HCT116 (cell line): ENCODE results near the gene ITGA11. TPM values are rescaled to one million over a fixed set of nuclear protein-coding genes. Genes with fewer than 3 reads are reported as not detected.

Experiments used
- ATAC-seq: fragments of 200-7000 bp; cut with Tn5 transposase; 2 replicates; pipeline ENCODE4 v1.9.1; 2020; ENCODE audit warnings: mild to moderate bottlenecking, moderate library complexity
- BruUV-seq: library from RNA; stranded (reverse); fragments of 400-500 nt; replicated peaks from 2 replicates; lab custom pipeline; 2021; lab: Mats Ljungman, UMichigan
- CTCF ChIA-PET: fragments of 300-600 bp; sonication (Branson Sonifier 250); formaldehyde crosslinking; loops from one replicate; lab custom pipeline; 2021; ENCODE audit warnings: antibody characterized with exemption; lab: Charles Lee
- POLR2A ChIA-PET: fragments of 300-600, 350-600 bp; sonication (Branson Sonifier 250); formaldehyde crosslinking; loops from one replicate; lab custom pipeline; 2021; ENCODE audit warnings: antibody characterized with exemption; lab: Charles Lee
- RAD21 ChIA-PET, 2 experiments: fragments of 300-600 bp; sonication (Branson Sonifier 250); formaldehyde crosslinking; loops; one replicate each; lab custom pipeline; 2023; ENCODE audit warnings: low total read pairs in 2 of 2; ENCODE audit not compliant: uncharacterized antibody in 2 of 2, unreplicated experiment in 2 of 2, low non-redundant PET in 1 of 2; lab: Charles Lee
- DNase-seq: peaks from one replicate; pipeline ENCODE4 v3.0.0-alpha.2; 2010; ENCODE audit warnings: low read depth, low spot score
- H2AFZ ChIP-seq: fragments of 200-600 bp; shearing (Covaris generic), sonication (generic); 2 replicates; pipeline ENCODE4 v1.6.1; 2017; ENCODE audit warnings: low read depth, mixed run types, mixed read lengths, antibody characterized with exemption, low read length; ENCODE audit not compliant: poor library complexity, severe bottlenecking
- H3K27ac ChIP-seq: 2 replicates; pipeline ENCODE4 v1.5.1; 2012; ENCODE audit warnings: low read depth, low read length
- H3K27me3 ChIP-seq: fragments of 200-600 bp; sonication (generic); 2 replicates; pipeline ENCODE4 v1.6.1; 2016; ENCODE audit warnings: mixed run types, low read length, mixed read lengths; ENCODE audit not compliant: insufficient read depth
- H3K36me3 ChIP-seq, 2 experiments: fragments of 200-500 bp in 1 of 2; fragments of 200-600 bp in 1 of 2; sonication (Bioruptor generic) in 1 of 2; sonication (generic) in 1 of 2; 2 replicates each; pipeline versions ENCODE4 v1.5.1 to v1.6.1; 2014 to 2016; ENCODE audit warnings: low read length in 2 of 2, inconsistent platforms in 1 of 2, mixed read lengths in 1 of 2, mixed run types in 1 of 2; ENCODE audit not compliant: insufficient read depth in 2 of 2, control insufficient read depth in 1 of 2
- H3K4me1 ChIP-seq, 2 experiments: fragments of 200-600 bp in 1 of 2; sonication (generic) in 1 of 2; 2 replicates each; pipeline versions ENCODE4 v1.5.1 to v1.6.1; 2012 to 2017; ENCODE audit warnings: low read length in 2 of 2, inconsistent platforms in 1 of 2, mild to moderate bottlenecking in 1 of 2, mixed read lengths in 1 of 2, mixed run types in 1 of 2, moderate library complexity in 1 of 2; ENCODE audit not compliant: insufficient read depth in 2 of 2, control insufficient read depth in 1 of 2
- H3K4me2 ChIP-seq: fragments of 200-600 bp; sonication (generic); 2 replicates; pipeline ENCODE4 v1.6.1; 2017; ENCODE audit warnings: mixed run types, low read length, mixed read lengths
- H3K4me3 ChIP-seq, 2 experiments: fragments of 200-600 bp in 1 of 2; sonication (generic) in 1 of 2; replicated peaks in 1 of 2; 2 replicates each; pipeline ENCODE4 v1.5.1; 2011 to 2016; ENCODE audit warnings: low read length in 2 of 2, control low read depth in 1 of 2, low read depth in 1 of 2, mild to moderate bottlenecking in 1 of 2, mixed read lengths in 1 of 2, mixed run types in 1 of 2
- H3K79me2 ChIP-seq: fragments of 200-600 bp; sonication (generic); 2 replicates; pipeline ENCODE4 v1.6.1; 2017; ENCODE audit warnings: mild to moderate bottlenecking, mixed run types, low read length, moderate library complexity, mixed read lengths; ENCODE audit not compliant: insufficient read depth
- H3K9ac ChIP-seq: fragments of 200-600 bp; sonication (generic); 2 replicates; pipeline ENCODE4 v1.6.1; 2016; ENCODE audit warnings: low read length, mixed read lengths
- H3K9me2 ChIP-seq: fragments of 200-600 bp; sonication (generic), shearing (Covaris generic); 2 replicates; pipeline ENCODE4 v1.6.1; 2017; ENCODE audit warnings: mixed run types, mild to moderate bottlenecking, moderate library complexity; ENCODE audit not compliant: insufficient read depth
- H3K9me3 ChIP-seq, 2 experiments: fragments of 200-500 bp in 1 of 2; fragments of 200-600 bp in 1 of 2; sonication (Bioruptor generic) in 1 of 2; sonication (generic) in 1 of 2; 2 replicates each; pipeline ENCODE4 v1.6.1; 2014 to 2017; ENCODE audit warnings: low read length in 2 of 2, mixed read lengths in 2 of 2, inconsistent platforms in 1 of 2, low read depth in 1 of 2, mild to moderate bottlenecking in 1 of 2, mixed run types in 1 of 2, moderate library complexity in 1 of 2; ENCODE audit not compliant: control insufficient read depth in 1 of 2, insufficient read depth in 1 of 2
- H4K20me1 ChIP-seq: fragments of 200-600 bp; sonication (generic), shearing (Covaris generic); 2 replicates; pipeline ENCODE4 v1.6.1; 2017; ENCODE audit warnings: mixed run types, mild to moderate bottlenecking, moderate library complexity; ENCODE audit not compliant: insufficient read depth
- CEBPB ChIP-seq: IDR thresholded peaks from 2 replicates; pipeline ENCODE4 v1.6.1; 2012; ENCODE audit warnings: low read depth
- ELF1 ChIP-seq: IDR thresholded peaks from 2 replicates; pipeline ENCODE4 v1.6.1; 2012; ENCODE audit warnings: low read depth, borderline replicate concordance
- EZH2 ChIP-seq: fragments of 200-600 bp; sonication (generic); IDR thresholded peaks from 2 replicates; pipeline ENCODE4 v1.6.1; 2017; ENCODE audit warnings: antibody characterized with exemption, mixed run types
- POLR2A ChIP-seq: IDR thresholded peaks from 2 replicates; pipeline ENCODE4 v1.7.0; 2011; ENCODE audit warnings: borderline replicate concordance; ENCODE audit not compliant: insufficient read depth, insufficient read length; ENCODE audit errors: extremely low read depth
- POLR2AphosphoS5 ChIP-seq: IDR thresholded peaks from 2 replicates; pipeline ENCODE4 v1.6.1; 2011; ENCODE audit warnings: mild to moderate bottlenecking, low read depth, low read length, moderate library complexity
- REST ChIP-seq: IDR thresholded peaks from 2 replicates; pipeline ENCODE4 v1.6.1; 2012; ENCODE audit warnings: low read depth
- TCF7L2 ChIP-seq: IDR thresholded peaks from 2 replicates; pipeline ENCODE4 v1.7.0; 2011; ENCODE audit warnings: borderline replicate concordance, inconsistent platforms; ENCODE audit not compliant: insufficient read depth, insufficient read length; ENCODE audit errors: extremely low read depth
- ZBTB33 ChIP-seq: IDR thresholded peaks from 2 replicates; pipeline ENCODE4 v1.6.1; 2011; ENCODE audit warnings: mild to moderate bottlenecking, low read length, moderate library complexity; ENCODE audit not compliant: insufficient replicate concordance; ENCODE audit errors: extremely low read depth
- intact Hi-C: fragments of 100-400 bp; cut with micrococcal nuclease; formaldehyde crosslinking; loops from 2 replicates; pipeline ENCODE4 v1.10.0; 2022
- total RNA-seq: library from RNA; stranded (reverse); gene quantifications from one replicate; pipeline ENCODE4 v1.2.1, GENCODE V29; 2021; ENCODE audit not compliant: unreplicated experiment

Gene ITGA11
- total RNA-seq, 1 experiment from 2014 or later: not detected

DNA sequence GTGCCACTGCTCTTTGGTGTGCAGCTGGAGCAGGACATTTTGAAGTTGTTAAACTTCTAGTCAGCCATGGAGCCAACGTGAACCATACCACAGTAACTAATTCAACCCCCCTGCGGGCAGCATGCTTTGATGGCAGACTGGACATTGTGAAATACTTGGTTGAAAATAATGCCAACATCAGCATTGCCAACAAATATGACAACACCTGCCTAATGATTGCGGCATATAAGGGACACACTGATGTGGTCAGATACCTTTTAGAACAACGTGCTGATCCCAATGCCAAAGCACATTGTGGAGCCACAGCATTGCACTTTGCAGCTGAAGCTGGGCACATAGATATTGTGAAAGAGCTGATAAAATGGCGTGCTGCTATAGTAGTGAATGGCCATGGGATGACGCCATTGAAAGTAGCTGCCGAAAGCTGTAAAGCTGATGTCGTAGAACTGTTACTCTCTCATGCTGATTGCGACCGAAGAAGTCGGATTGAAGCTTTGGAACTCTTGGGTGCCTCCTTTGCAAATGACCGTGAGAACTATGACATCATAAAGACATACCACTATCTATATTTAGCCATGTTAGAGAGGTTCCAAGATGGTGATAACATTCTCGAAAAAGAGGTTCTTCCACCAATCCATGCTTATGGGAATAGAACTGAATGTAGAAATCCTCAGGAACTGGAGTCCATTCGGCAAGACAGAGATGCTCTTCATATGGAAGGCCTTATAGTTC, 142.2 kb downstream of the ITGA11 start:
- no peak overlapping the region for H3K4me2 ChIP-seq
- H3K9ac ChIP-seq: no peak overlapping the region
- no peaks in the 10 kb centered on the region for H3K27me3 ChIP-seq
- ATAC-seq: no peak
- no peak overlapping the region for H2AFZ ChIP-seq
- H3K79me2 ChIP-seq: peaks cover 96% of the 10 kb centered on the region
- no peaks in the 10 kb centered on the region for H3K9me2 ChIP-seq
- no peak for TF ChIP-seq ZBTB33
- no peak for TF ChIP-seq REST
- TF ChIP-seq EZH2: no peak
- TF ChIP-seq POLR2A: no peak
- no peak for TF ChIP-seq CEBPB
- TF ChIP-seq TCF7L2: no peak
- TF ChIP-seq ELF1: no peak
- no peak for TF ChIP-seq POLR2AphosphoS5
- no TSS peak for BruUV-seq
- H3K4me1 ChIP-seq: no peaks in the 10 kb centered on the region
- ChIA-PET CTCF (interaction anchor here (1.4 kb wide), 1 partner anchor 17 kb away, joined by 4 read pairs; no protein-coding TSS in a partner anchor), POLR2A (no interaction called here), RAD21 (no interaction called here)
- DNase-seq: no peak
- peaks cover 14 to 33% of the 10 kb centered on the region in 2 experiments; a peak in 3 of 4 replicates for H3K36me3 ChIP-seq
- no peaks in the 10 kb centered on the region for H3K9me3 ChIP-seq
- H3K27ac ChIP-seq: no peak overlapping the region
- peaks cover 7% of the 10 kb centered on the region; the same call in 1 of the 2 replicates for H4K20me1 ChIP-seq
- no peak overlapping the region for H3K4me3 ChIP-seq
- intact Hi-C loops: no loop called here
